ENCODE data around the gene PRSS53. TPM values are rescaled to one million over a fixed set of nuclear protein-coding genes. Genes with fewer than 3 reads are reported as not detected.

PRSS53 gene
- total RNA-seq, 1 donor from 2014 or later: 4.4 TPM

DNA sequence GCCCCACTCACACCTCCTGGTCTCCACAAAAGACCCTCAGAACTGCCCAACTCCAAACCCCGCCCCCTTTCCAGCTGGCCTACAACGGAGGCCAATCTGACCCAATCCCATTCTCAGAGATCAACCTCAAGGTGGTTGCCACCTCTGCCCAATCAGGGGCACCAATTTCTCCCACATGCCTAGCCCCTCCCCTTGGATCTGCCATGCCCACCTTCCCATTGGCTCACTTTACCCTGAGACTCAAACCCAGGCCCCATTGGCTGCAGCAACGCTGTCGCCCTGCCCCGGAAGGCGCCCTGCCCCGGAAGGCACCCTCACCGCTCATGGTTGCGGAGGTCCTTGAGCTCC is 25.3 kb downstream of the PRSS53 start:
- Mint-ChIP-seq H3K36me3 (ENCODE audit: low read depth) (peaks cover 8% of the 10 kb centered on the region), H3K27ac (ENCODE audit: unreplicated experiment) (no peak overlapping the region), H3K4me3 (no peak overlapping the region), H3K4me1 (no peaks in the 10 kb centered on the region), H3K9me3 (no peaks in the 10 kb centered on the region), H3K27me3 (ENCODE audit: low read depth) (no peaks in the 10 kb centered on the region)
- TF ChIP-seq, protein P1, sequence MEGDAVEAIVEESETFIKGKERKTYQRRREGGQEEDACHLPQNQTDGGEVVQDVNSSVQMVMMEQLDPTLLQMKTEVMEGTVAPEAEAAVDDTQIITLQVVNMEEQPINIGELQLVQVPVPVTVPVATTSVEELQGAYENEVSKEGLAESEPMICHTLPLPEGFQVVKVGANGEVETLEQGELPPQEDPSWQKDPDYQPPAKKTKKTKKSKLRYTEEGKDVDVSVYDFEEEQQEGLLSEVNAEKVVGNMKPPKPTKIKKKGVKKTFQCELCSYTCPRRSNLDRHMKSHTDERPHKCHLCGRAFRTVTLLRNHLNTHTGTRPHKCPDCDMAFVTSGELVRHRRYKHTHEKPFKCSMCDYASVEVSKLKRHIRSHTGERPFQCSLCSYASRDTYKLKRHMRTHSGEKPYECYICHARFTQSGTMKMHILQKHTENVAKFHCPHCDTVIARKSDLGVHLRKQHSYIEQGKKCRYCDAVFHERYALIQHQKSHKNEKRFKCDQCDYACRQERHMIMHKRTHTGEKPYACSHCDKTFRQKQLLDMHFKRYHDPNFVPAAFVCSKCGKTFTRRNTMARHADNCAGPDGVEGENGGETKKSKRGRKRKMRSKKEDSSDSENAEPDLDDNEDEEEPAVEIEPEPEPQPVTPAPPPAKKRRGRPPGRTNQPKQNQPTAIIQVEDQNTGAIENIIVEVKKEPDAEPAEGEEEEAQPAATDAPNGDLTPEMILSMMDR (conservative IDR thresholded peaks at IDR 0.05): no peak
- DNase-seq (ENCODE audit: low read depth, low spot score): no peak

DNA sequence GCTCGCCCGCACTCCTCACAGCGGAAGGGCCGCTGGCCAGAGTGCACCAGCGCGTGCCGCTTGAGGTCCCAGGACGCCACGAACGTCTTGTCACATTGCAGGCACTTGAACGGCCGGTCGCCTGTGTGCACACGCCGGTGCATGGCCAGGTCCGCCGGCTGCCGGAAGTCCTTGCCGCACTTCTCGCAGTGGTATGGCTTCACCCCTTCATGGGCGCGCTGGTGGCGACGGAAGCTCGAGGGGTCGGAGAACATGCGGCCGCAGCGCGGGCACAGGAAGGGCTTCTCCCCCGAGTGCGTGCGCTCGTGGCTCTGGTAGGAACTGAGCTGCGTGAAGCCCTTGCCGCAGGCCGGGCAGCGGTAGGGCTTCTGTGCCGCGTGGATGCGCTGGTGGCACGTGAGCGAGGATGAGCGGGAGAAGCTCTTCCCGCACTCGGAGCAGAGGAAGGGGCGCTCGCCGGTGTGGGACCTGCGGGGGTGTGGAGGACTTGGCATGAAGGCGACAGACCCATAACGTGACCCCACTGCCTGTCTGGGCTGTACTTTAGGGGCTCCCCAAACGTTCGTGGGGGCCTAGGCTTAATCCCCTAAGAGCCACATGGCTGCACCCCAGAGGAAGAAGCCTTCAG is 26.8 kb downstream of the PRSS53 start:
- peaks cover 8% of the 10 kb centered on the region for H3K36me3 Mint-ChIP-seq (ENCODE audit: low read depth)
- H3K9me3 Mint-ChIP-seq: no peaks in the 10 kb centered on the region
- TF ChIP-seq, protein P1 (conservative IDR thresholded peaks at IDR 0.05): no peak
- H3K4me3 Mint-ChIP-seq: no peak overlapping the region
- DNase-seq (ENCODE audit: low read depth, low spot score): no peak
- H3K27ac Mint-ChIP-seq (ENCODE audit: unreplicated experiment): no peak overlapping the region
- no peaks in the 10 kb centered on the region for H3K27me3 Mint-ChIP-seq (ENCODE audit: low read depth)
- H3K4me1 Mint-ChIP-seq: no peaks in the 10 kb centered on the region

DNA sequence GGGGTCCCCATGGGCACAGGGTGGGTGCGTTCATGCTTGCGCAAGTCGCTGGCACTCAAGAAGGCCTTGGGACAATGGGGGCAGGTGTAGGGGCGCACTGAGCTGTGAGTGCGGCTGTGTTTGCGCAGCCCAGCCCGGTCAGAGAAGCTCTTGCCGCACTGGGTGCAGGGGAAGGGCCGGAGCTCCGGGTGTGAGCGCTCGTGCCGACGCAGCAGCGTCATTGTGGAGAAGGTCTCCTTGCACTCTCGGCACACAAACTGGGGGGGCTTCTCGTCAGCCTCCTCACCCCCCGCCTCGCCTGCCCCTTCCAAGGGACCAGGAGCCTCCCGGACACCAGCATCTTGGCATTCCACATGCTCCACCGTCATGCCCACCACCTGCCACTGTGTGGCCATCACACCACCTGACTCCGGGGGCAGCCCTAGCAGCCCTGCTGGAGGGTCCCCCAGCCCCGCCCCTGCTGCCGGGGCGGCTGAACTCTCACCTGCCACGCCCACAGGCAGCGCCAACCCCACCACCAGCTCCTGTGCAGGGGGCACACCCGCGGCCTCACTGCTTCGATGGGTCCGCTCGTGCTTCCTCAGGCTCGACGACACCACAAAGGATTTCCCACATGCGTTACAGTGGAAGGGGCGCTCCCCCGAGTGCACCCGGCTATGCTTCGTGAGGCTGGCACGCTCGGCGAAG is 27.5 kb downstream of the PRSS53 start:
- no peak for DNase-seq (ENCODE audit: low read depth, low spot score)
- Mint-ChIP-seq H3K27me3 (ENCODE audit: low read depth) (no peaks in the 10 kb centered on the region), H3K9me3 (no peaks in the 10 kb centered on the region), H3K27ac (ENCODE audit: unreplicated experiment) (no peak overlapping the region), H3K4me1 (no peaks in the 10 kb centered on the region), H3K36me3 (ENCODE audit: low read depth) (peaks cover 8% of the 10 kb centered on the region), H3K4me3 (no peak overlapping the region)
- TF ChIP-seq, protein P1 (conservative IDR thresholded peaks at IDR 0.05): no peak

DNA sequence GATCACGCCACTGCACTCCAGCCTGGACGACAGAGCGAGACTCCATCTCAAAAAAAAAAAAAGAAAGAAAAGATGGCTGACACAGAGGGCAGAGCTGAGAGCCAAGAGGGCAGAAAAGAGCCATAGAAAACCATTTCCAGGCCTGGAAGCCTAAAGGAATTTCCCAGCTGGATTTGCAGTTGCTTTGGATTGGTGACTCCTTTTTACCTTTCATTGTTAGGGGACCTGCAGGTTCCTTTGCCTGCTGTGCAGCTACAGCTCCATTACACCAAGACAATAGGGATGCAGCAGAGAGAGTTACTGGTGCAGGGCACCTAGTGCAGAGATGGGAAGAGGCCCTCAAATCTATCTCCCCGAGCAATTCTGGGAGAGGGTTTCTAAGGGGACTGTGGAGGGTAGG is 33.1 kb downstream of the PRSS53 start:
- TF ChIP-seq, protein P1 (conservative IDR thresholded peaks at IDR 0.05): no peak
- H3K27me3 Mint-ChIP-seq (ENCODE audit: low read depth): peaks cover 2% of the 10 kb centered on the region
- no peak for DNase-seq (ENCODE audit: low read depth, low spot score)
- peaks cover 2% of the 10 kb centered on the region for H3K9me3 Mint-ChIP-seq
- no peak overlapping the region for H3K4me3 Mint-ChIP-seq
- H3K36me3 Mint-ChIP-seq (ENCODE audit: low read depth): no peaks in the 10 kb centered on the region
- H3K27ac Mint-ChIP-seq (ENCODE audit: unreplicated experiment): no peak overlapping the region
- H3K4me1 Mint-ChIP-seq: no peaks in the 10 kb centered on the region

DNA sequence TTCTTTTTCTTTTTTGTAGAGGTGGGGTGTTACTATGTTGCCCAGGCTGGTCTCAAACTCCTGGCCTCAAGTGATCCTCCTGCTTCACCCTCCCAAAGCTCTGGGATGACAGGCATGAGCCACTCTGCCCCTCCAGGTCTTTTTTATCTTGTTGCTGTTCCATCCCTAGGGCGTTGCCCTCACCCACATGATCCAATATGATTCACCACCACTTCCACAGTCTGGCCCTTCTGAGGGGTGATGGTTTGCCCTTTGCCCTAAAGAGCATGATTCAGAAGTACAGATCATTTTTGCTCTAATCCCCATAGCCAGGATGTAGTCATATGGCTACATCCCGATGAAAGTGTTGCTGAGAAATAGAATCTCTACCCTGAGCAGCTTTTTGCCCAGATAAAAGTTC is 36.6 kb downstream of the PRSS53 start:
- TF ChIP-seq, protein P1 (conservative IDR thresholded peaks at IDR 0.05): no peak
- no peak overlapping the region for H3K27ac Mint-ChIP-seq (ENCODE audit: unreplicated experiment)
- H3K4me1 Mint-ChIP-seq: no peaks in the 10 kb centered on the region
- DNase-seq (ENCODE audit: low read depth, low spot score): no peak
- peaks cover 2% of the 10 kb centered on the region for H3K27me3 Mint-ChIP-seq (ENCODE audit: low read depth)
- H3K4me3 Mint-ChIP-seq: no peak overlapping the region
- H3K36me3 Mint-ChIP-seq (ENCODE audit: low read depth): no peaks in the 10 kb centered on the region
- peaks cover 2% of the 10 kb centered on the region for H3K9me3 Mint-ChIP-seq
